WTC11 (cell line): ENCODE measurements around the gene ITGA11. TPM values are rescaled to one million over a fixed set of nuclear protein-coding genes. Genes with fewer than 3 reads are reported as not detected.

Experiments used
- ATAC-seq: fragments of 200-7000 bp; cut with Tn5 transposase; 2 replicates; pipeline ENCODE4 v1.10.0; 2021; ENCODE audit warnings: mild to moderate bottlenecking, moderate library complexity
- CTCF ChIA-PET: fragments of 300-600 bp; sonication (Branson Sonifier 250); formaldehyde crosslinking; loops from one replicate; lab custom pipeline; 2021; ENCODE audit warnings: antibody characterized with exemption; lab: Charles Lee
- POLR2A ChIA-PET: fragments of 350-600 bp; sonication (Branson Sonifier 250); formaldehyde crosslinking; loops from one replicate; lab custom pipeline; 2021; ENCODE audit warnings: antibody characterized with exemption; lab: Charles Lee
- DNase-seq: peaks from one replicate; pipeline ENCODE4 v3.0.0; 2021; ENCODE audit warnings: low spot score
- H3K27ac Mint-ChIP-seq: 2 replicates; pipeline ENCODE4 v1.8.0; 2021; ENCODE audit warnings: mixed read lengths
- H3K27me3 Mint-ChIP-seq: 2 replicates; pipeline ENCODE4 v1.8.0; 2021; ENCODE audit warnings: low read depth, mild to moderate bottlenecking, moderate library complexity, mixed read lengths
- H3K36me3 Mint-ChIP-seq: 2 replicates; pipeline ENCODE4 v1.8.0; 2021; ENCODE audit warnings: mixed read lengths
- H3K4me1 Mint-ChIP-seq: 2 replicates; pipeline ENCODE4 v1.8.0; 2022; ENCODE audit warnings: mixed read lengths
- H3K4me3 Mint-ChIP-seq: 2 replicates; pipeline ENCODE4 v1.8.0; 2021; ENCODE audit warnings: mild to moderate bottlenecking, moderate library complexity, mixed read lengths
- H3K9me3 Mint-ChIP-seq: 2 replicates; pipeline ENCODE4 v1.8.0; 2021; ENCODE audit warnings: mixed read lengths
- ATF3 ChIP-seq: sonication (generic); formaldehyde crosslinking; conservative IDR thresholded peaks from 2 replicates; pipeline ENCODE4 v1.8.1; 2022; ENCODE audit warnings: mild to moderate bottlenecking, missing genetic modification reagents
- CBFB ChIP-seq: sonication (generic); formaldehyde crosslinking; IDR thresholded peaks from 2 replicates; pipeline ENCODE4 v1.8.1; 2022; ENCODE audit warnings: mild to moderate bottlenecking, low read depth, missing genetic modification reagents
- CDX4 ChIP-seq: fragments of 250-450 bp; sonication (Bioruptor Pico); IDR thresholded peaks from 2 replicates; pipeline ENCODE4 v1.9.0; 2021; ENCODE audit warnings: moderate library complexity, mild to moderate bottlenecking, inconsistent platforms, borderline replicate concordance
- CREM ChIP-seq: sonication (generic); formaldehyde crosslinking; IDR thresholded peaks from 2 replicates; pipeline ENCODE4 v1.8.1; 2022; ENCODE audit warnings: mild to moderate bottlenecking, missing genetic modification reagents, moderate library complexity
- ETV6 ChIP-seq: sonication (generic); formaldehyde crosslinking; IDR thresholded peaks from 2 replicates; pipeline ENCODE4 v1.8.1; 2022; ENCODE audit warnings: mild to moderate bottlenecking, missing genetic modification reagents
- HMGXB4 ChIP-seq: sonication (generic); formaldehyde crosslinking; IDR thresholded peaks from 2 replicates; pipeline ENCODE4 v1.8.1; 2023; ENCODE audit warnings: mild to moderate bottlenecking, moderate library complexity, missing genetic modification reagents
- JUN ChIP-seq: sonication (generic); formaldehyde crosslinking; IDR thresholded peaks from 2 replicates; pipeline ENCODE4 v1.8.0; 2023; ENCODE audit warnings: mild to moderate bottlenecking, missing genetic modification reagents
- NFYB ChIP-seq: sonication (generic); formaldehyde crosslinking; conservative IDR thresholded peaks from 2 replicates; pipeline ENCODE4 v1.8.0; 2022; ENCODE audit warnings: low read depth, missing genetic modification reagents
- RELA ChIP-seq: sonication (generic); formaldehyde crosslinking; IDR thresholded peaks from 2 replicates; pipeline ENCODE4 v1.8.1; 2022; ENCODE audit warnings: missing genetic modification reagents, mild to moderate bottlenecking, borderline replicate concordance
- STAT6 ChIP-seq: sonication (generic); formaldehyde crosslinking; conservative IDR thresholded peaks from 2 replicates; pipeline ENCODE4 v1.8.1; 2023; ENCODE audit warnings: mild to moderate bottlenecking, low read depth, missing genetic modification reagents, moderate library complexity
- ZNF396 ChIP-seq: fragments of 250-450 bp; sonication (Bioruptor Pico); IDR thresholded peaks from 2 replicates; pipeline ENCODE4 v1.8.0; 2021; ENCODE audit warnings: mild to moderate bottlenecking, moderate library complexity, borderline replicate concordance
- ZNF532 ChIP-seq: fragments of 250-450 bp; sonication (Bioruptor Pico); IDR thresholded peaks from 2 replicates; pipeline ENCODE4 v1.9.0; 2021; ENCODE audit warnings: mild to moderate bottlenecking, borderline replicate concordance
- total RNA-seq: library from RNA; stranded (reverse); gene quantifications from 3 replicates; pipeline ENCODE4 v1.2.3, GENCODE V29; 2021

ITGA11 gene
- total RNA-seq, 1 experiment from 2014 or later = 0.15 TPM

- TF ChIP-seq JUN (no peak), NFYB (CRISPR knock-in tag) (no peak), RELA (no peak), ETV6 (CRISPR knock-in tag) (no peak), CDX4 (no peak), CBFB (CRISPR knock-in tag) (no peak), HMGXB4 (CRISPR knock-in tag) (no peak), CREM (CRISPR knock-in tag) (no peak), ATF3 (no peak), ZNF396 (CRISPR knock-in tag) (no peak), ZNF532 (no peak)
These were observed 172.1 kb downstream of the ITGA11 start (continued) for GRCh38 chr15:68259883-68260282.

- no peaks in the 10 kb centered on the region; the same call in 1 of the 2 replicates for H3K27me3 Mint-ChIP-seq
- ChIA-PET CTCF (interaction anchor here (1.0 to 1.2 kb wide), 2 partner anchors 12 to 48 kb away, joined by 5 to 9 read pairs; no protein-coding TSS in a partner anchor), POLR2A (no interaction called here)
- peaks cover 5% of the 10 kb centered on the region; the same call in 1 of the 2 replicates for H3K9me3 Mint-ChIP-seq
- H3K4me3 Mint-ChIP-seq = no peak overlapping the region
- H3K4me1 Mint-ChIP-seq = peaks cover 15% of the 10 kb centered on the region
- H3K36me3 Mint-ChIP-seq = no peaks in the 10 kb centered on the region
- ATAC-seq (peak; percentile 5; the same call in 1 of the 2 replicates), DNase-seq (no peak)
- H3K27ac Mint-ChIP-seq = peak overlapping the region; percentile 39; the same call in 1 of the 2 replicates
- no peak for TF ChIP-seq STAT6 (CRISPR knock-in tag)
These were observed 173.3 kb downstream of the ITGA11 start for GRCh38 chr15:68258692-68259091.
